CD14-positive monocyte (primary cell): ENCODE results near the gene RELT. TPM values are rescaled to one million over a fixed set of nuclear protein-coding genes. Genes with fewer than 3 reads are reported as not detected.

ENCODE experiments used
- DNase-seq, 3 donors: peaks; one replicate each; pipeline ENCODE4 v3.0.0-alpha.2; 2011 to 2022
- H2AFZ ChIP-seq: 2 replicates; pipeline ENCODE4 v1.6.0; 2012; ENCODE audit warnings: mild to moderate bottlenecking, low read depth, low read length, inconsistent platforms; ENCODE audit not compliant: insufficient read depth, poor library complexity, severe bottlenecking
- H3K27ac ChIP-seq, 2 donors: 1 replicate in 1 of 2; 2 replicates in 1 of 2; pipeline ENCODE4 v1.5.1; 2012 to 2013; ENCODE audit warnings: low read length in 2 of 2, control low read depth in 1 of 2, inconsistent platforms in 1 of 2, low read depth in 1 of 2, mild to moderate bottlenecking in 1 of 2
- H3K27me3 ChIP-seq, 2 donors: one replicate each; pipeline versions ENCODE4 v1.6.0 to v1.6.1; 2011 to 2013; ENCODE audit warnings: low read length in 2 of 2; ENCODE audit not compliant: control insufficient read depth in 2 of 2, insufficient read depth in 2 of 2
- H3K36me3 ChIP-seq, 2 donors: replicated peaks in 1 of 2; 1 replicate in 1 of 2; 2 replicates in 1 of 2; pipeline versions ENCODE4 v1.5.1 to v1.6.1; 2012 to 2013; ENCODE audit warnings: low read length in 2 of 2, control low read depth in 1 of 2, inconsistent platforms in 1 of 2, mild to moderate bottlenecking in 1 of 2; ENCODE audit not compliant: insufficient read depth in 2 of 2, control insufficient read depth in 1 of 2
- H3K4me1 ChIP-seq, 2 donors: 1 replicate in 1 of 2; 2 replicates in 1 of 2; pipeline versions ENCODE4 v1.5.1 to v1.6.1; 2012 to 2013; ENCODE audit warnings: low read length in 2 of 2, control low read depth in 1 of 2, inconsistent platforms in 1 of 2, mild to moderate bottlenecking in 1 of 2, moderate library complexity in 1 of 2; ENCODE audit not compliant: insufficient read depth in 2 of 2, control insufficient read depth in 1 of 2
- H3K4me2 ChIP-seq: replicated peaks from 2 replicates; pipeline ENCODE3; 2012; ENCODE audit warnings: low read length, moderate library complexity, mild to moderate bottlenecking; ENCODE audit not compliant: poor library complexity, severe bottlenecking; ENCODE audit errors: extremely low read depth
- H3K4me3 ChIP-seq, 3 experiments: fragments of 200-600 bp in 1 of 3; sonication (generic) in 1 of 3; replicated peaks in 1 of 3; 1 replicate in 2 of 3; 2 replicates in 1 of 3; pipeline ENCODE4 v1.5.1; 2011 to 2013; ENCODE audit warnings: low read length in 3 of 3, mild to moderate bottlenecking in 3 of 3, control low read depth in 2 of 3, low read depth in 2 of 3, inconsistent platforms in 1 of 3, moderate library complexity in 1 of 3
- H3K79me2 ChIP-seq: 2 replicates; pipeline ENCODE4 v1.6.0; 2012; ENCODE audit warnings: mild to moderate bottlenecking, control low read depth, inconsistent platforms, low read length, moderate library complexity; ENCODE audit not compliant: insufficient read depth
- H3K9ac ChIP-seq: 2 replicates; pipeline ENCODE4 v1.6.0; 2017; ENCODE audit warnings: low read length, mild to moderate bottlenecking; ENCODE audit not compliant: insufficient read depth, poor library complexity, severe bottlenecking
- H3K9me3 ChIP-seq, 2 donors: replicated peaks in 1 of 2; 1 replicate in 1 of 2; 2 replicates in 1 of 2; pipeline versions ENCODE4 v1.5.1 to v1.6.1; 2012 to 2013; ENCODE audit warnings: low read length in 2 of 2, control low read depth in 1 of 2; ENCODE audit not compliant: control insufficient read depth in 1 of 2, insufficient read depth in 1 of 2
- H4K20me1 ChIP-seq: 2 replicates; pipeline ENCODE4 v1.6.0; 2012; ENCODE audit warnings: mild to moderate bottlenecking, low read length, control low read depth, moderate library complexity; ENCODE audit not compliant: insufficient read depth
- H3K27ac Mint-ChIP-seq, 7 donors: one replicate each; pipeline ENCODE4 v1.8.0; 2020; ENCODE audit warnings: mild to moderate bottlenecking in 7 of 7, mixed read lengths in 7 of 7, moderate library complexity in 6 of 7, inconsistent platforms in 2 of 7
- H3K27me3 Mint-ChIP-seq, 3 donors: one replicate each; pipeline ENCODE4 v1.8.0; 2021 to 2022; ENCODE audit warnings: low read depth in 3 of 3, mild to moderate bottlenecking in 3 of 3, mixed read lengths in 3 of 3, moderate library complexity in 3 of 3, inconsistent platforms in 1 of 3
- H3K36me3 Mint-ChIP-seq, 2 donors: one replicate each; pipeline ENCODE4 v1.8.0; 2020; ENCODE audit warnings: mixed read lengths in 2 of 2, inconsistent platforms in 1 of 2, mild to moderate bottlenecking in 1 of 2
- H3K4me1 Mint-ChIP-seq: one replicate; pipeline ENCODE4 v1.8.0; 2020; ENCODE audit warnings: mild to moderate bottlenecking, mixed read lengths
- H3K4me3 Mint-ChIP-seq, 2 donors: one replicate each; pipeline ENCODE4 v1.8.0; 2020; ENCODE audit warnings: mild to moderate bottlenecking in 2 of 2, mixed read lengths in 2 of 2, moderate library complexity in 1 of 2
- H3K9me3 Mint-ChIP-seq, 7 donors: one replicate each; pipeline ENCODE4 v1.8.0; 2020 to 2022; ENCODE audit warnings: mixed read lengths in 7 of 7, mild to moderate bottlenecking in 6 of 7, moderate library complexity in 6 of 7, inconsistent platforms in 2 of 7
- CTCF ChIP-seq: fragments of 200-600 bp; IDR thresholded peaks from one replicate; pipeline ENCODE4 v1.8.0; 2022; ENCODE audit warnings: antibody characterized with exemption, mild to moderate bottlenecking
- WGBS: methylation state at CpG from one replicate; pipeline ENCODE4 v1.1.5; 2013; ENCODE audit warnings: missing lambda C conversion rate; ENCODE audit not compliant: insufficient coverage; 5-methylcytosine and 5-hydroxymethylcytosine counted together
- intact Hi-C, 2 donors: fragments of 100-400 bp; cut with micrococcal nuclease; formaldehyde crosslinking; loops; one replicate each; pipeline versions ENCODE4 v1.15.0 to v1.15.1; 2023
- polyA plus RNA-seq, 3 donors: library from polyadenylated mRNA; depleted of rRNA in 1 of 3; unstranded in 2 of 3; stranded (reverse) in 1 of 3; fragments of 300-500 nt in 2 of 3; fragments of >200 nt in 1 of 3; fragmentation: Illumina TruSeq in 2 of 3; gene quantifications; 1 replicate in 2 of 3; 2 replicates in 1 of 3; pipeline ENCODE4 v1.2.3, GENCODE V29; 2012 to 2021

The RELT gene
- polyA plus RNA-seq, 3 donors: 16.4 to 265 (median 27.3) TPM

GRCh38 chr11:73355109-73355508 lies 21.1 kb upstream of the RELT start:
- Histone ChIP-seq H3K36me3 (no peaks in the 10 kb centered on the region), H3K27ac (no peak overlapping the region), H2AFZ (no peak overlapping the region), H3K9ac (no peak overlapping the region), H4K20me1 (no peaks in the 10 kb centered on the region), H3K79me2 (no peaks in the 10 kb centered on the region), H3K9me3 (no peaks in the 10 kb centered on the region), H3K4me2 (no peak overlapping the region), H3K27me3 (no peaks in the 10 kb centered on the region), H3K4me1 (peaks cover 10 to 12% of the 10 kb centered on the region in 2 donors), H3K4me3 (no peak overlapping the region)
- no peak for DNase-seq
- intact Hi-C loops: no loop called here
- TF ChIP-seq CTCF: no peak
- H3K36me3 Mint-ChIP-seq: no peaks in the 10 kb centered on the region
- WGBS: no CpG with 5 or more reads among the region's 4 CpGs
- peaks cover 14% of the 10 kb centered on the region for H3K4me1 Mint-ChIP-seq
- H3K9me3 Mint-ChIP-seq: peaks cover 0 to 3% (median 0%) of the 10 kb centered on the region in 7 donors
- no peak overlapping the region for H3K4me3 Mint-ChIP-seq
- peaks cover 0 to 1% (median 0%) of the 10 kb centered on the region in 3 donors for H3K27me3 Mint-ChIP-seq
- H3K27ac Mint-ChIP-seq: no peak overlapping the region

GRCh38 chr11:73356979-73357860 lies 19.0 kb upstream of the RELT start:
- Histone ChIP-seq H4K20me1 (no peaks in the 10 kb centered on the region), H3K36me3 (no peaks in the 10 kb centered on the region), H2AFZ (no peak overlapping the region), H3K9me3 (no peaks in the 10 kb centered on the region), H3K27me3 (no peaks in the 10 kb centered on the region), H3K27ac (no peak overlapping the region), H3K4me3 (no peak overlapping the region), H3K9ac (no peak overlapping the region), H3K4me2 (no peak overlapping the region), H3K4me1 (no peaks in the 10 kb centered on the region), H3K79me2 (no peaks in the 10 kb centered on the region)
- Mint-ChIP-seq H3K4me3 (no peak overlapping the region), H3K9me3 (no peaks in the 10 kb centered on the region), H3K27ac (no peak overlapping the region), H3K27me3 (peaks cover 0 to 2% (median 1%) of the 10 kb centered on the region in 3 donors), H3K36me3 (no peaks in the 10 kb centered on the region), H3K4me1 (no peaks in the 10 kb centered on the region)
- no peak for TF ChIP-seq CTCF
- WGBS: 97% methylated on average over 19 of the region's 22 CpGs
- intact Hi-C loops: no loop called here
- DNase-seq: no peak
